T1000 (cell line): Measurements from ENCODE around the gene MANSC1.
"Not testable (repeated sequence)": the region's sequence is repeated elsewhere in the genome, so short reads cannot be mapped to it uniquely, and the experiment has no call there.

Source experiments
- DNase-seq: peaks from one replicate; lab custom pipeline; 2025; ENCODE audit warnings: mixed read lengths; lab: John Stamatoyannopoulos, UW

The MANSC1 gene

DNA sequence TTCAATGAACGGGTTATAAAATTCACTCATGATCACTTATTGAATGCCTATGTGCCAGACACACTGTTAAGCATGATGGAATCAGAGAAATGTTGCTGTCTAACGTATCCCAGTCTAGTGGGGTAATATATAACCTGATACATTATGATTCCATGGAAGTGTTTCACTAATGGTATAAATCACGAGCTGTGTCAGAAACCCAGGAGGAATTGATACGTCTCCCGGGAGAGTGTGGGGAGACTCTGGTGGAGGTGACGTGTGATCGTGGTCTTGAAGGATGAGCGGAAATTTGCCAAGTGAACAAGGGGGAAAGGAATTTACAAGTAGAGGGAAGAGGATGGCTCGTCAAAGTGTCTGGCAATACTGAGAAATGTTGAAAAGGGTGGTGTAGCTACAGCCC lies 26.5 kb downstream of the MANSC1 start:
- DNase-seq, result no peak

DNA sequence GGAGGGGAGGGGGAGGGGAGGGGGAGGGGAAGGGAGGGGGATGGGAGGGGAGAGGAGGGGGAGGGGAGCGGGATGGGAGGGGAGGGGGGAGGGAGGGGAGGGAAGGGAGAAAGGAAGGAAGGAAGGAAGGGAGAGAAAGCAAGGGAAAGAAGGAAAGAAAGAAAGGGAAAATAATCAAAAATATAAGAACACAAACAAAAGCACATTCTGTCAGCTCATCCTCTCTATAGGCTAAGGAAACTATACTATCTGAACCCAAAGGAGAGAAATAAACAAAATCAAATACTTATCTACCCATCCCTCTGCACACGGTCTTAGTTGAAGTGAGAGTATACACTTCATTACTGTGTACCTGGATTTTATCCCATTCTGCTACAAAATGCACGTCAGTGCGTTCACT lies 26.9 kb downstream of the MANSC1 start:
- no peak for DNase-seq

DNA sequence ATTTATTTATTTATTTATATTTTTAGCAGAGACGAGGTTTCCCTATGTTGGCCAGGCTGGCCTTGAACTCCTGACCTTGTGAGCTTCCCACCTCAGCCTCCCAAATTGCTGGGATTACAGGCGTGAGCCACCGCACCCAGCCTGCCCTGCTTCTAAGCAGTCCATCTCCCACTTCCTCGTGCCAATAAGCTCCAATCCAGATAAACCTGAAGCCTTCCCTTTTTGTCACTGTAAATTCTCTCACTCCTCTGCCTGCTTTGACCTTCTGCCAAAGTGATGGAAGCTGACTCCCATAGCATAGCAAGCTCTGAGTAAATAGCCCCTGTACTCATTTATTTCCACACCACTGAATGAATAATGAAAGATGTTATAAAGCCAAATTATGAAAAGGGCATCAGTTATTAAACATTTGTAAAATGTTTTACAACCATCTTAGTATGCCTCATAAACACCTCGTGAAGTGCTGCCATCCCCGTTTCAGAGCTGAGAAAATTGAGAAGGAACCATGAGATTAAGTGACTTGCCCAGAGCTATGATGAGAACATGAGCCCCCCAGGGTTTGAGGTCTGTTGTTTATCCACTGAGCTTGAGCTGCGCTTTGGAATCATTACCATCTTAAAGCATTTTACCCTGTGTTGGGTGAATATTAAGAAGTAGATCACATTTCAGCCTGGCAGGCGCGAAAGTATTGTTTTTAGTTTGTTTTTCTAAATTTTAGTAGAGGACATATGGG lies 30.4 kb downstream of the MANSC1 start:
- DNase-seq, result no peak

DNA sequence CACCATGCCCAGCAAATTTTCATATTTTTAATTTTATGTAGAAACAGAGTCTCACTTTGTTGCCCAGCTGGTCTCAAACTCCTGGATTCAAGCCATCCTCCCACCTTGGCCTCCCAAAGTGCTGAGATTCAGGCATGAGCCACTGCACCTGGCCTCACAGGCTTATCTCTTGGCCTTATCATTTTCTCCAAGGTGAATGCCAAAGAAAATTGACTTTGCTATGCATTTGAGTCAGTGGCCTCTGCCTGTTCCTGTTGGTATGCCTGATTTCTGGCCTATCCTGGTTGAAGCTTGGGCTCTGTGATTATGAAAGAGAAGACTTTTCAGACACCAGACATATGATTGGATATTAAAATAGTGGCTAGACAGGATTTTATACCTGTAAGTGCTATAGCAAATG lies 34.2 kb downstream of the MANSC1 start:
- DNase-seq, result no peak

DNA sequence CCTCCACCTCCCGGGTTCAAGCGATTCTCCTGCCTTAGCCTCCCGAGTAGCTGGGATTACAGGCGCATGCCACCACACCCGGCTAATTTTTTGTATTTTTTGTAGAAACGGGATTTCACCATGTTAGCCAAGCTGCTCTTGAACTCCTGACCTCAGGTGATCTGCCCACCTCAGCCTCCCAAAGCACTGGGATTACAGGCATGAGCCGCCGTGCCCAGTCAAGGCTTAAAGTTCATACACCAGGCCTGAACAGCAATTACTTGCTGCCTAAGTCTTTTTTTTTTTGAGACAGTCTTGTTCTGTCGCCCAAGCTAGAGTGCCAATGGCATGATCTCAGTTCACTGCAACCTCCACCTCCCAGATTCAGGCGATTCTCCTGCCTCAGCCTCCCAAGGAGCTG lies 39.3 kb downstream of the MANSC1 start:
- DNase-seq, result not testable (repeated sequence)

DNA sequence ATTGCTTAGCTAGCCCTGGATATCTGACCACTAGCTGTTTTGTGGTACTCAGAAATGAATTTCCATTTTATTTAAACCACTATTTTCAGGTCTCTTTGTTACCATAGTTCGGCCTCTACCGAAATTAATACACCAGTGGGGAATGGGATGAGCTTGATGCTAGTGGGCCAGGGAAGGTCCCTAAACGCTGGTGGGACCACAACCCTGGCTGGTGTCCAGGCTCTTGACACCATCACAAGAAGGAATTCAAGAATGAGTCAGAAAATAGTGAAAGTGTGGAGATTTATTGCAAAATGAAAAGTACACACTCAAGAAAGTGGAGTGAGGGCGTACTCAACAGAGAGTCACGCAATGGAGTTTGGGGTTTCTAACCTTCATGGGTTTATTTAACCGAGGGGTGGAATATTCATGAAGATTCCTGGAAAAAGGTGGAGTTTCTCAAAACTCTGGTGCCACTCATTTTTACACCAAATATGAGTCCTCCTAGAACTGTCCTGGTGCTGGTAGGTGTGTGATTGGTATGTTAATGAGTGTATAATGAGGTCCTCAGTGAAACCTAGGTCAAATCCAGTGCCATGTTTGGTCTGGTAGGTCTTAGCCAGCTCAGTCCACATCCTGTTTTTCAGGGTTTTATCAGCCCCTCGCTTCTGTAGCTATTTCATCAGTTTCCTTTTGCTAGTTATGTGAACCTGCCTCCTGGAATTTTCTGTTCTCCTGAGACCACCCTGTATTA lies 44.3 kb downstream of the MANSC1 start:
- DNase-seq, result no peak

DNA sequence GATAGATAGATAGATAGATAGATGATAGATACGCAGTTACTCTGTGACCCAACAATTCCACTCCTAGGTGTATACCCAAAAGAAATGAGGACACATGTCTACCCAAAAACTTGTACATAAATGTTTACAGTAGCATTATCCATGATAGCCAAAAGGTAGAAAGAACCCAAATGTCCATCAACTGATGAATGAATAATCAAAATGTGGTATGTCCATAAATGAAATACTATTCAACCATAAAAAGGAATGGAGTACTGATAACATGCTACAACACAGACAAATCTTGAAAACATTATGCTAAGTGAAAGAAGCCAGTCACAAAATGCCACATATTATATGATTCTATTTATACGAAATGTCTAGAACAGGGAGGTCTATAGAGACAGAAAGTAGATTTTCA lies 47.1 kb downstream of the MANSC1 start:
- no peak for DNase-seq

DNA sequence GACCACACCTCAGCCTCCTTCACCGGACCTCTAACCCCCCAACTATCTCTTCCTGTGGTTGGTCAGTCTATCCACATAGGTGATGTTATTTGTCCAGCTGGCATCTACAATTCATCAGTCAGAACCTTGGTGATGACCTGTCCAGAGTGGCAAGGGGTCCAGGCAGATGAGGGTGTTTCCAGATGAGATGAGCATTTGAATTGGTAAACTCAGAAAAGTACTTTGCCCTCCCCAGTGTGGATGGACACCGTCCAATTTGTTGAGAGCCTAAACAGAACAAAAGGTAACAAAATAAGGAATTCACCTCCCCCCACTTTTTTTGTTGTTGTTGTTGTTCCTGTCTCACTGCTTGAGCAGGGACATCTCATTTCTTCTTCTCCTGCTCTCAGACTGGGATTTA lies 48.9 kb downstream of the MANSC1 start:
- DNase-seq, result no peak

DNA sequence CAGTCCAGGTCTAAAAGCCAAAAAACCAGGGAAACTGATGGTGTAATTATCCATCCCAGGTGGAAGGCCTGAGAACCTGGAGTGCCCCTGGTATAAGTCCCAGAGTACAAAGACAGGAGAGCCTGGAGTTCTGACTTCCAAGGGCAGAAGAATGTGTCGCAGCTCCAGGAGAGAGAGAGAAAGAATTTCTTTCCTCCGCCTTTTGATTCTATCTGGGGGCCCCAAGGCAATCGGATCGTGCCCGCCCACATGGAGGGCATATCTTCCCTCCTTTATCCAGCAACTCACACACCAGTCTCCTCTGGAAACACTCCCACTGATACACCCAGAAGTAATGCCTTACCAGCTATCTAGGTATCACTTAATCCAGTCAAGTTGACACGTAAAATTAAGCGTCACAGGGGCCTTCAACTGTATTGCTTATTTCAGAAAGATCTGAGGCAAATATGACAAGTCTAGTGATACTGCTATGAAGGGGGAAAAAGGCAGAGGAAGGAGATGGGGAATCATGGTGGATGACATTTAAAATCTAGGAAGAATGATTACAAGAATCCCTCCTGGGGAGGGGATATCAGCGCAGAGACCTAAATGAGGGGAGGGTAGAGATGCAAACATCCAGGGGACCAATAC lies 52.7 kb downstream of the MANSC1 start:
- no peak for DNase-seq

DNA sequence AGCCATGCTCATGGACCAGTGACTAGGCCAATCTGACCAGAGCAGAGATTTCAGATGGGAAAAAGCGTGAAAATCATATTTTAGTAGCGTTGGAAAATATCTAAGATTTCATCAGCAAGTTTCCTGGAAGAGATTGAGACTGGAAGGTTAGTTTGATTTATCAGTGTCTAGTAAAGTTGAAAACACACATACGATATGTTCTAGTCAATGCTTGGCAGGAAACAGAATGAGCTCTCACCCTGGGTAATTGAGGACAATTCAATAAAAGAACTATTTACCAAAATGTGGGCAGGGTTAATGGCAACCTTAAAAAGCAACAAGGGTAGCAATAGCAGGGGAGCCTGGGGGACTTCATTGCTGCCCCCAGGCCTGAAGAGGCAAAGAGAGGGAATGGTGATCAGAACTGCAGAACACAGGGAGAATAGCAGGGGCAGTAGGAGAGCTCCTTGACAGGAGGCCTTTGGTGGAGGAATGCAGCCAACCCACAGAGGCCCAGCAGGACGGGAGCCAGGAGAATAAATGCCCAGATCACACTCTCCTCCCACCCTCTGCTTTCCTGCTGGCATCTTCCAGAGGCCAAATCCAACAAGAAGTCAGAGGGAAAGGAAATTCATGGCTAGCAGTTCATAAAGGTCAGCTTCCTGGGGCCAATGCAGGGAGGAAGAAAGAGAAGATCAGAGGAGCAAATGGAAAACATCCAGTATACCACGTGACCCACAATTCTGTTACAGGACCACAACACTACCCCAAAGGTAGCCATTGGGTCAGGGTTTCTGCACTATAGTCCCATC lies 55.6 kb downstream of the MANSC1 start:
- no peak for DNase-seq

DNA sequence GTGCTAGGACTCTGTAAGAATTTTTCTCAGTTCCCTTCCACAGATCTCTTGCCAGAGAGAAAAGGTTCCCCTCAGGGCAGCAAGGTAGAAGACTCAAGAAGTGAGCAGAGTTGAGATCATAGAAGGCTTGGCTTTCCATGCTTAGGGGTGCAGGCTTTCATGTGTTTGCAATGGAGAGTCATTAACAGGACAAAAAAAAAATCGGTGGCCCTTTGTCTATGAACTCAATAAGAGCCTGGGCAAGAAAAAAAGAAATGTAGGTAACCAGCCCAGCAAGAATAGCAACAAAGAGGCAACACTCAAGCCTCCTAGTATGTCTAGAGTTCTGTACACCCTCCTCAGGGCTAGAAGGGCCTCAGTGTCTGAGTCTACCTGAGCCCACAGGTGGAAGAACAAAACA lies 59.8 kb downstream of the MANSC1 start:
- DNase-seq, result no peak

DNA sequence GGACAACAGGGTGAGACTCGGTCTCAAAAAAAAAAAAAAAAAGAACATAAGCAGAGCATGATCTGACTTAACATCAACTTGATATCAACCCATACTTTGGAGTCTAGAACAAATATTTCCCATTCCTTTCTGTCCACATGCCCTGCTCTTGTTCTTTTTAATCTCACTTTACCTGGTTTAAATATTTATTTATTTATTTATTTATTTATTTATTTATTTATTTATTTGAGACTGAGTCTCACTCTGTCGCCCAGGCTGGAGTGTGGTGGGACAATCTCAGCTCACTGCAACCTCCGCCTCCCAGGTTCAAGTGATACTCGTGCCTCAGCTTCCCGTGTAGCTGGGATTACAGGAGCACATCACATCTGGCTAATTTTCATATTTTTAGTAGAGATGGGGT lies 63.6 kb downstream of the MANSC1 start:
- DNase-seq, result no peak

DNA sequence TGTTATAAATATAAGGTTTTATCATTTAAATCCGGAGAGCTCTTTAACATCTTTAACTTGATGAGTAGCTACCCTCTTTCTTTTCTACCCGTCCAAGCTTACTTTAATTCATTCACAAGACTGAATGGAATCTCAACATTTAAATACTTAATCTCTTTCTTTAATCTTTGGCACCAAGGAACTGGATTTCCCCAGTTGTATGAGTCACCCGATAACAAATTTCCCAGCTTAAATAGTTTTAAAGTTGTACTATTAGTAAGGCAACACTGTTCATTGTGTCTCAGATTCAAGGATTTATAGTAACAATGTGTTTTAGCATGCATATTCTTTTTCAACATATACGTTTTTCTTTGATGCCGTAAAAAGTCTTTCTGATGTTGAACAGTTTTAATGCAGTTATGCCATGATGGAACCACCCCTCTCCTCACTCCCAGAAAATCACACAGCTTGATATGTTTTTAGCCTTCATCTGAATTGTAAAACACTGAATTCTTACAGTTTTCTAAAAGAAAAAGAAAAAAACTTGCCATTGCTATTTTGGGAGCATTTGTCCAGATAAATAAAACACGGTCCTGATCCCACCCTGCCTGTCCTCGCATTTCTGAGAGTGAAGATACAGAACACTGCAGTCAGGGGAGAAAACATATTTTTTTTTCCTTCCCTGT lies 67.1 kb downstream of the MANSC1 start:
- DNase-seq, result no peak

DNA sequence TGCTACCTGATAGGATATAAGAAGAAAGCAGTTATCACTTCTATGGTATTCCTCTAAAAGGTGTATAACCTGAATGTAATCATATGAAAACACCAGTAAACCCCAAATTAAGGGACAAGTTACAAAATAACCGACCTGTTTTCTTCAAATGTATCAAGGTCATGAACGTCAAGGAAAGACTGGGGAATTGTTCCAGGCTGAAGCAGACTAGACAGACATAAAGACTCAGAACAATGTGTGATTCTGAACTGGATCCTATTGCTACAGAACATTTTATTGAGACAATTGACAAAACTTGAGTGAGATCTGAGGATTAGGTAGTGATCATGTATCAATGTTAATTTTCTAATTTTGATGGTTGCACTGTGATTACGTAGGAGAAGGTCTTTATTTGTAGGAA lies 67.8 kb downstream of the MANSC1 start:
- no peak for DNase-seq

DNA sequence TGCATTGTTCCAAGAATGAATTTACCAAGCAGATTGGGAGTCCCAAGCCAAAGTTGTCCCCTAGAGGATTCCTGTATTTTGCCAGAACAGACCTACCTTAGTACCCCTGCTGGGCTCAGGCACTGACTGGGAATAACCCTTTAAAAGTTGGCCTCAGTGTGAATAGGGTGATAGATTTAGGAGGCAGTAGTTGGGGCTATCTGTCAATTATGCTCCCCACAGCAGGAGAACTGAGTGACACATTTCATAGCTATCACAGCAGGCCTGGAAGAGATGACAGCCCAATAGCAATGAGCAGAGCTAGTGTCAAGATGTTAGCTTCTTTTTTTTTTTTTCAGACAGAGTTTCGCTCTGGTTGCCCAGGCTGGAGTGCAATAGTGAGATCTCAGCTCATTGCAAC lies 68.9 kb downstream of the MANSC1 start:
- DNase-seq, result no peak

DNA sequence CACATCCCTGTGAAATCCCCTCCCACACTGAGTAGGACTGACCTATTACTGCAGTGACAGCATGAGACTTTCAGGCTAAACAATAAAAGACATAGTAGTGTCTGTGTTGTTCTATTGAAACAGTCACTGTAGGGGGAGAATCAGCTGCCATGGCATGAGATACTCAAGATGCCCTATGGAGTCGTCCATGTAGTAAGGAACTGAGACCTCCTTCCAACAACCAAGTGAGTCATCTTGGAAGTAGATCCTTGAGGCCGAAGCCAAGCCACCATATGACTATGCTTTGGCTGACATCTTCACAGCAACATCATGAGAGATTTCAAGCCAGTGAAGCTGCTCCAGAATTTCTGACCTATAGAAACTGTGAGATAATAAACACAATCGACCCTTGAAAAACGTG lies 71.1 kb downstream of the MANSC1 start:
- no peak for DNase-seq
